Subcutaneous abdominal adipose tissue (tissue), 5 donors: ENCODE data around the gene GALNT7.
"Not testable (repeated sequence)": the region's sequence is repeated elsewhere in the genome, so short reads cannot be mapped to it uniquely, and the experiment has no call there.

Source experiments
- H3K27ac ChIP-seq: one replicate; pipeline ENCODE4 v1.7.0; 2013; ENCODE audit warnings: low read depth, mild to moderate bottlenecking, inconsistent platforms, low read length, moderate library complexity
- H3K27me3 ChIP-seq, 5 donors: one replicate each; pipeline ENCODE4 v1.7.0; 2013; ENCODE audit warnings: low read length in 5 of 5, inconsistent platforms in 1 of 5; ENCODE audit not compliant: control insufficient read depth in 5 of 5, insufficient read depth in 4 of 5
- H3K36me3 ChIP-seq, 5 donors: one replicate each; pipeline ENCODE4 v1.7.0; 2013; ENCODE audit warnings: low read length in 5 of 5; ENCODE audit not compliant: control insufficient read depth in 5 of 5, insufficient read depth in 5 of 5
- H3K4me1 ChIP-seq, 5 donors: one replicate each; pipeline ENCODE4 v1.7.0; 2013; ENCODE audit warnings: low read length in 5 of 5, mild to moderate bottlenecking in 3 of 5, moderate library complexity in 1 of 5; ENCODE audit not compliant: control insufficient read depth in 5 of 5, insufficient read depth in 5 of 5
- H3K4me3 ChIP-seq, 5 donors: one replicate each; pipeline ENCODE4 v1.7.0; 2013; ENCODE audit warnings: low read length in 5 of 5, low read depth in 1 of 5
- H3K9ac ChIP-seq, 5 donors: one replicate each; pipeline ENCODE4 v1.7.0; 2013; ENCODE audit warnings: low read length in 5 of 5, mild to moderate bottlenecking in 4 of 5, moderate library complexity in 3 of 5
- H3K9me3 ChIP-seq, 5 donors: one replicate each; pipeline ENCODE4 v1.7.0; 2013; ENCODE audit warnings: low read length in 5 of 5; ENCODE audit not compliant: control insufficient read depth in 5 of 5
- donor health status: healthy.
- donor health status: healthy.
- donor health status: healthy.
- donor health status: healthy.
- donor health status: healthy.

GALNT7 gene, protein sequence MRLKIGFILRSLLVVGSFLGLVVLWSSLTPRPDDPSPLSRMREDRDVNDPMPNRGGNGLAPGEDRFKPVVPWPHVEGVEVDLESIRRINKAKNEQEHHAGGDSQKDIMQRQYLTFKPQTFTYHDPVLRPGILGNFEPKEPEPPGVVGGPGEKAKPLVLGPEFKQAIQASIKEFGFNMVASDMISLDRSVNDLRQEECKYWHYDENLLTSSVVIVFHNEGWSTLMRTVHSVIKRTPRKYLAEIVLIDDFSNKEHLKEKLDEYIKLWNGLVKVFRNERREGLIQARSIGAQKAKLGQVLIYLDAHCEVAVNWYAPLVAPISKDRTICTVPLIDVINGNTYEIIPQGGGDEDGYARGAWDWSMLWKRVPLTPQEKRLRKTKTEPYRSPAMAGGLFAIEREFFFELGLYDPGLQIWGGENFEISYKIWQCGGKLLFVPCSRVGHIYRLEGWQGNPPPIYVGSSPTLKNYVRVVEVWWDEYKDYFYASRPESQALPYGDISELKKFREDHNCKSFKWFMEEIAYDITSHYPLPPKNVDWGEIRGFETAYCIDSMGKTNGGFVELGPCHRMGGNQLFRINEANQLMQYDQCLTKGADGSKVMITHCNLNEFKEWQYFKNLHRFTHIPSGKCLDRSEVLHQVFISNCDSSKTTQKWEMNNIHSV

DNA sequence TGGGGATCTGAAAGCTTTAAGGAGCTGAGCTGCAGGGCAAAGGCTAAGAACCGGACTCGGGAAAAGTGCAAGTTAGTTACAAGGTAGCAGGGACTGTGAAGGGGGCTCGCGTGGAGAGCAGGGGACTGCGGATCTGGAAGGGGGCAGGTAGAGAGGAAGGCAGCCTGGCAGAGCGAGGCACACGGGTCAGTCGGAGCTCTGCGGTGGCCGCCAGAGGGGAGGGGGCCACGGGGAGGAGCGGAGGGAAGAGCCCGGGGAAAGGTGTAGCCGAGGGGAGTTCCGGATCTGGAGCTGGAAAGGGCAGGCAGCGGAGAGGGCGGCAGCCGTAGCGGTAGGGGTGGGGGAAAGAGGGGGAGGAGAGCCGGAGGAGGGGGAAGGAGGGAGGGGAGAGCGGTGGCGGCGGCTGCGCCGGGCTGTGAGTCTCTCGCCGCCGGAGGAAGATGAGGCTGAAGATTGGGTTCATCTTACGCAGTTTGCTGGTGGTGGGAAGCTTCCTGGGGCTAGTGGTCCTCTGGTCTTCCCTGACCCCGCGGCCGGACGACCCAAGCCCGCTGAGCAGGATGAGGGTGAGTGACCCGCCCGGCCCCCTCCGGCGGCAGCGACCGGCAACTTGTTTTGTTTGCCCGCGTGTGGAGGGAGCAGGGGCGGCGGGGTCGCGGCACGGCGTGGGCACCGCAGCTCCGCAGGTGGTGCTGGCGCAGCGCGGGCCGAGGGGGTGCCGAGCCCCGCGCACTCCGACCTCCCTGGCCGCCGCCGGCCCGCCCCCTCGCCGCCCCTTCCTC, at the start of gene GALNT7:
Gene GALNT7, plus strand, starts transcription at position 416 of the 782 bp plus-strand sequence. Its CDS starts 25 bp downstream, at position 441.
- H3K9me3 ChIP-seq: no peaks in the 10 kb centered on the region
- H3K4me1 ChIP-seq: peaks cover 0 to 23% (median 18%) of the 10 kb centered on the region in 5 donors
- H3K36me3 ChIP-seq: peaks cover 0 to 4% (median 0%) of the 10 kb centered on the region in 5 donors
- H3K27me3 ChIP-seq: no peaks in the 10 kb centered on the region
- peak within 1 kb of the TSS; percentile 78 for H3K27ac ChIP-seq
- H3K9ac ChIP-seq: peak within 1 kb of the TSS in 4 of 5 donors; percentile 62 to 81 (median 72)
- H3K4me3 ChIP-seq: peak within 1 kb of the TSS; percentile 76 to 86 (median 85)

DNA sequence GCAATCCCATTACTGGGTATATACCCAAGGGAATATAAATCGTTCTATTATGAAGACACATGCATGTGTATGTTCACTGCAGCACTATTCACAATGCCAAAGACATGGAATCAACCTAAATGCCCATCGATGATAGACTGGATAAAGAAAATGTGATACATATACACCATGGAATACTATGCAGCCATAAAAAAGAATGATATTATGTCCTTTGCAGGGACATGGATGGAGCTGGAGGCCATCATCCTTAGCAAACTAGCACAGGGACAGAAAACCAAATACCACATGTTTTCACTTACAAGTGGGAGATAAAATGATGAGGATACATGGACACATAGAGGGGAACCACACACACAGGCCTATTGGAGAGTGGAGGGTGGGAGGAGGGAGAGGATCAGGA, 49.8 kb upstream of the GALNT7 start:
- not testable (repeated sequence) for H3K4me1 ChIP-seq, H3K27ac ChIP-seq, H3K9me3 ChIP-seq, H3K36me3 ChIP-seq, H3K9ac ChIP-seq, H3K27me3 ChIP-seq, H3K4me3 ChIP-seq

DNA sequence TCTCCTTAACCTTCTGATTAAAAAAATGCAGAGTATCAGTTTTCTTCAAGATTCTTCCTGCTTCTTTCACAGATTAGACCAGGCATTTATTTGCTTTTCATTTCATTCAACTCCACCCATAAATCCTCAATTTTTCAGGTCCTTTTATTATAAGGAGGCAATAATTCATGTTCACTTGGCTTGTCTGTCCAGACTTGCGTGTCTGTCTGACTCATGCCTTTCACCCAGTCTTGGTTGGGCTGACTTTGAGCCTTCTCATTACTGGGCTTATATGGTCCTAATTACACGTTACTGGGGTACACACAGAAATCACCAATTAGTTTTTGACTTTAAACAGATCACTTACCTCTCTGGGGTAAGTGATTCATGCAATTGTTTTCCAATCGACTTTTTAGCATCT, 48.8 kb upstream of the GALNT7 start:
- Histone ChIP-seq H3K27me3 (no peaks in the 10 kb centered on the region), H3K4me3 (no peak overlapping the region), H3K27ac (no peak overlapping the region), H3K4me1 (peaks cover 0 to 6% (median 0%) of the 10 kb centered on the region in 5 donors), H3K9me3 (no peaks in the 10 kb centered on the region), H3K9ac (no peak overlapping the region), H3K36me3 (no peaks in the 10 kb centered on the region)

DNA sequence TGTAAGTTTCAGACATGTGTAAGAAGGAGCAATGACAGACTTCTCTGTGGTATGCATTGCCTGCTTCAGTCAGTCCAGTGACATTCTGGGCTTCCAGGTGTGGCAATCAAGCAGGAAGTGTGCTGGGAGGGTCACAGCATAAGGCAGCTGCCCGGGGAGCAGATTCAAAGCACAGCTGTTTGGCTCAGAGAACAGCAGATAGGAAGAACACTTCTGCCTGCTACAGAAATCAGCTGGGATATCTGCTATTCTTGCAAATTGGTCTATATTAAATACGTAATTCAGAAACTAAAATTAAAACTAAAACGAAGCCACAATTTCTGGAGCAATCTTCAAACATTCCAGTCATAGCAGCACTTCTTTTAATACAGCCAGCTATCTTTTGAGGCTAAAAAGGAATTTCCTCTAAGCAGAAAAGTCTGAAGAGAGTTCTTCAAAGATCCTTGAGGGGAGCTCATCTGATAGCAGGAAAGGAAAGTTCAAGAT, 47.5 kb upstream of the GALNT7 start:
- Histone ChIP-seq H3K9ac (peak overlapping the region in 1 of 5 donors; percentile 28), H3K4me1 (peaks cover 0 to 6% (median 0%) of the 10 kb centered on the region in 5 donors), H3K36me3 (no peaks in the 10 kb centered on the region), H3K27me3 (no peaks in the 10 kb centered on the region), H3K9me3 (no peaks in the 10 kb centered on the region), H3K27ac (no peak overlapping the region), H3K4me3 (no peak overlapping the region)

DNA sequence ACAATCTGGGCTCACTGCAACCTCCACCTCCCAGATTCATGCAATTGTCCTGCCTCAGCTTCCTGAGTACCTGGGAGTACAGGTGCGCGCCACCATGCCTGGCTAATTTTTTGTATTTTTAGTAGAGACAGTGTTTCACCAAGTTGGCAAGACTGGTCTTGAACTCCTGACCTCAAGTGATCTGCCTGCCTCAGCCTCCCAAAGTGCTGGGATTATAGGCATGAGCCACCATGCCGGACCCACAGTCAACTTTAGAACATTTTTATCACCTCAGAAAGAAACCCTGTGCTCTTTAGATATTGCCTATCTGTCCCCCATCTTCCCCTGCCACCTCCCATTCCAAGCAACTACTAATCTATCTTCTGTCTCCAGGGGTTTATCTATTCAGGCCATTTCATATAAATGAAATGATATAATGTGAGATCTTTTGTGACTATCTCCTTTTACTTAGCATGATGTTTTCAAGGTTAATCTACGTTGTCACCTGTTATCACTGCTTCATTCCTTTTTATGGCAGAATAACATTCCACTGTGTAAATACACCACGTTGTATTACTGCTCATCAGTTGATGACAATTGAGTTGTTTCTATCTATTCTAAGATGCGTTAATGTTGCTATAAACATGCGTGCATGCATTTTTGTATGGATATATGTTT, 44.3 kb upstream of the GALNT7 start:
- H3K9ac ChIP-seq: no peak overlapping the region
- H3K4me3 ChIP-seq: no peak overlapping the region
- no peak overlapping the region for H3K27ac ChIP-seq
- H3K27me3 ChIP-seq: no peaks in the 10 kb centered on the region
- no peaks in the 10 kb centered on the region for H3K36me3 ChIP-seq
- H3K4me1 ChIP-seq: peaks cover 0 to 6% (median 0%) of the 10 kb centered on the region in 5 donors
- H3K9me3 ChIP-seq: no peaks in the 10 kb centered on the region

DNA sequence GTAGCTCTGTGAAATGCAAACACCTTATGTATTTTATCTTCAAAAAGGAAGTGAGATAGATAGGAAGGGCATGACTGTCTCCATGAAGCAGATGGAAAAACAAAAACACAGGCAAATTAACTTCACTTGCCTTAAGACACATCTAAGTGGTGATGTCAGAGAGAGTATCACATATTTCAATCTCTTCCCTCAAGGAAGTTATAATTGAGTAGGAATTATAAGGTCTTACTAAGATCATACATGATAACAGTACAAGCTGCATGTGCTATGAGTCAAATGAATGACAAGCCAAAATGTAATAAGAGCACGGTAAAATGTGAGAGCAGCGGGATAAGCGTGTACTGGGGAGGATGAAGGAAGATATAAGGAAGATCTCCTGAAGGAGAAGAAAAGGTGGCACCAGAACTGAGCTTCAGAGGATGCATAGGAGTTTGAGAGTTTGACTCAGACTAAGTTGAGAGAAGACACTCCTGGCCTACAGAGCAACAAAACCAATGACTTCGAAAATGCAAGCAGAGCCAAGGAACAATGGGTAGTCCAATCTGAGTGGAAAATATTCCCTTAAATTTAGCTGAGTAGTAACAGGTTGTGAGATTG, 43.3 kb upstream of the GALNT7 start:
- Histone ChIP-seq H3K4me3 (no peak overlapping the region), H3K36me3 (no peaks in the 10 kb centered on the region), H3K27ac (no peak overlapping the region), H3K9ac (no peak overlapping the region), H3K4me1 (peaks cover 0 to 6% (median 0%) of the 10 kb centered on the region in 5 donors), H3K9me3 (no peaks in the 10 kb centered on the region), H3K27me3 (no peaks in the 10 kb centered on the region)

DNA sequence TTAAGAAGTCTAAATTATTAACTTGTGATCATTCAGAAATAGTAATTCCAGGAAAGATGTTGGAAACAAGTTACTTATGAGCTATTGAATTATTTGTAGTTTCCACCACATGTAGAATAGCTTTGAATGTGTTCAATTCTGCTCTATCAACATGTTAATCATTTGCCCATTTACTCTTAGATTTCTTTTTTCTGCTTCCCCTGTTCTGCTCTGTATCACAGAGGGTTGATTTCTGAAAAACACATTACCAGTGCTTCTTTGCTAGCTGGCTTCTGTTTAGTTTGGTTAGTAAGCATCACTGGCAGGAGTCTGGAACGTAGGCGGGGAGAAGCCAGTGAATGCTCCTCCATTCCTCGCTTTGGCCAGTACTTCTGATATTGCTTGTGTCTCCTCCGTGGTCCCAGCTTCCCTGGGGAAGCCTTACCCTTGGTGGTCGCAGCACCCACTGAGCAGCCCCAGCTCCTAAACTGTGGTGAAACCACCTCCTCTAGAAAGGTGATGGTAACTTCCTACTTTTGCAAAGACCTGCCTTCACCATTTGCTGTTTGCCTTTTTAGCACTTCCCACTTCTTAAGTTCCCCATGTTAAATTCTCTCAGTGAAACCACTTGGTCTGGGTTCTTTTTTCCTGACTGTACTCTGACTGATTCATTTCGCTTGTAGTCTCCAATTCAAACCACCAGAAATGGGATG, 40.3 kb upstream of the GALNT7 start:
- H3K27ac ChIP-seq: no peak overlapping the region
- H3K9me3 ChIP-seq: no peaks in the 10 kb centered on the region
- no peak overlapping the region for H3K9ac ChIP-seq
- no peak overlapping the region for H3K4me3 ChIP-seq
- H3K36me3 ChIP-seq: no peaks in the 10 kb centered on the region
- no peaks in the 10 kb centered on the region for H3K27me3 ChIP-seq
- no peaks in the 10 kb centered on the region for H3K4me1 ChIP-seq

DNA sequence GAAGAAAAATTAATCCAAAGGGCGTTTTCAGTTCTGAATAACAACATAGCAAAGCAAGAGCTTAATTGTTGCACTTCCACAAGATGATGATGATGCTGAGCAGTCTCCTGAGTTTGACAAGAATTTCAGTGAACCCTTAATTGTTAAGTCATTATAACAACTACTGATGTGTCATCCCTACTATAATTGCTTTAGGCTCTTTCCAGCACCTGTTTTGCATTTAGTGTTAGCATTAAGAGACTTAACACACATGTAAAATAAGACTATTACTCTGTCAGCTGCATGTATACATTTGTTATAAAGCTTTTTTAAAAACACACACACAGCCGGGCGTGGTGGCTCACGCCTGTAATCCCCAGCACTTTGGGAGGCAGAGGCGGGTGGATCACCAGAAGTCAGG, 37.9 kb upstream of the GALNT7 start:
- Histone ChIP-seq H3K9me3 (no peaks in the 10 kb centered on the region), H3K27ac (no peak overlapping the region), H3K4me3 (no peak overlapping the region), H3K27me3 (no peaks in the 10 kb centered on the region), H3K36me3 (no peaks in the 10 kb centered on the region), H3K4me1 (no peaks in the 10 kb centered on the region), H3K9ac (no peak overlapping the region)

DNA sequence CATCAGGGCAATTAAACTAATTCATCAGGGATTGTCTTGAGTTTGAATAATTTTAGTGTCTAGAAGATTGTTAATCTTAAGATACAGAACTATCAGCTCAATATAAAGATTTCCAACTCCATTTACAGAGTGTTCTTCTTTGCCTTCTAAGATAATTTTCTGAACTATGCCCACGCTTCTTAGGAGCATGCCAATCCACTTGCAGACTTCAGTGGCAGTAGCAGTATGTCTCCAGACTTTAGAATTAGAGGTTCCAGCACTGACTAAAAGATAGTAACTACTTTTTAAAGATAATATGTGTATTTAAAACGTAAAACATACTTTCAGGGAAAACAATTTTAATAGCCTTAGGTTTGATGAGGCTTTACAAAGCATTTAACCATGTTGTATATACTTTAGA, 34.2 kb upstream of the GALNT7 start:
- H3K4me1 ChIP-seq: no peaks in the 10 kb centered on the region
- no peak overlapping the region for H3K9ac ChIP-seq
- H3K36me3 ChIP-seq: no peaks in the 10 kb centered on the region
- H3K9me3 ChIP-seq: no peaks in the 10 kb centered on the region
- H3K27me3 ChIP-seq: no peaks in the 10 kb centered on the region
- no peak overlapping the region for H3K4me3 ChIP-seq
- no peak overlapping the region for H3K27ac ChIP-seq
